HepG2 (cell line): ENCODE data around the gene RNF222. TPM values are rescaled to one million over a fixed set of nuclear protein-coding genes. Genes with fewer than 3 reads are reported as not detected.

Experiments used
- BCL6 ChIP-seq: IDR thresholded peaks from 2 replicates; pipeline ENCODE4 v1.6.1; 2016; ENCODE audit warnings: missing genetic modification reagents, missing compliant biosample characterization
- HNRNPK ChIP-seq: fragments of 200-400 bp; formaldehyde crosslinking; IDR thresholded peaks from 2 replicates; pipeline ENCODE4 v1.6.1; 2018; ENCODE audit warnings: low read length, low read depth, moderate library complexity, mild to moderate bottlenecking; ENCODE audit not compliant: poor library complexity, severe bottlenecking
- IRF2 ChIP-seq: IDR thresholded peaks from 2 replicates; pipeline ENCODE4 v1.6.1; 2018; ENCODE audit warnings: missing genetic modification reagents, missing compliant biosample characterization
- KLF6 ChIP-seq: IDR thresholded peaks from 2 replicates; pipeline ENCODE4 v1.8.0; 2016; ENCODE audit warnings: missing biosample characterization, missing genetic modification reagents
- MAFG ChIP-seq: sonication (generic); formaldehyde crosslinking; IDR thresholded peaks from 2 replicates; pipeline ENCODE4 v1.5.1; 2020; ENCODE audit warnings: mild to moderate bottlenecking, missing genetic modification reagents
- REXO4 ChIP-seq: sonication (generic); formaldehyde crosslinking; IDR thresholded peaks from 2 replicates; pipeline ENCODE4 v1.8.0; 2022; ENCODE audit warnings: missing genetic modification reagents, mild to moderate bottlenecking, borderline replicate concordance
- RFXAP ChIP-seq: sonication (generic); formaldehyde crosslinking; IDR thresholded peaks from 2 replicates; pipeline ENCODE4 v1.4.0; 2020; ENCODE audit warnings: missing genetic modification reagents, borderline replicate concordance
- SP4 ChIP-seq: sonication (generic); formaldehyde crosslinking; IDR thresholded peaks from 2 replicates; pipeline ENCODE4 v1.8.1; 2023; ENCODE audit warnings: mild to moderate bottlenecking, missing genetic modification reagents
- ZFP90 ChIP-seq: sonication (generic); formaldehyde crosslinking; IDR thresholded peaks from 2 replicates; pipeline ENCODE4 v1.8.0; 2022; ENCODE audit warnings: missing genetic modification reagents, mild to moderate bottlenecking, inconsistent platforms, borderline replicate concordance
- ZNF350 ChIP-seq: sonication (generic); formaldehyde crosslinking; IDR thresholded peaks from 2 replicates; pipeline ENCODE4 v1.4.0; 2020; ENCODE audit warnings: mild to moderate bottlenecking, low read depth, missing genetic modification reagents, borderline replicate concordance
- ZNF547 ChIP-seq: sonication (generic); formaldehyde crosslinking; IDR thresholded peaks from 2 replicates; pipeline ENCODE4 v1.5.1; 2020; ENCODE audit warnings: mild to moderate bottlenecking, missing genetic modification reagents
- ZNF749 ChIP-seq: sonication (generic); formaldehyde crosslinking; IDR thresholded peaks from 2 replicates; pipeline ENCODE4 v1.8.0; 2022; ENCODE audit warnings: mild to moderate bottlenecking, missing genetic modification reagents, moderate library complexity, borderline replicate concordance
- polyA plus RNA-seq, 8 experiments: library from polyadenylated mRNA; depleted of rRNA in 3 of 8; stranded (reverse) in 7 of 8; unstranded in 1 of 8; fragments of >200 nt; fragmentation: Illumina TruSeq in 4 of 8; extraction: Trizol in 4 of 8; gene quantifications; 2 replicates each; pipeline versions ENCODE4 v1.2.1 to v1.2.3, GENCODE V29; 2011 to 2016; ENCODE audit warnings: low read depth in 4 of 8, missing spikeins in 1 of 8, mixed read lengths in 1 of 8; ENCODE audit not compliant: insufficient read depth in 1 of 8
- total RNA-seq, 5 experiments: library from RNA; depleted of rRNA; stranded (reverse); fragments of >200 nt; fragmentation: Illumina TruSeq; extraction: Trizol; gene quantifications; 2 replicates each; pipeline ENCODE4 v1.2.3, GENCODE V29; 2016; ENCODE audit warnings: low read depth in 1 of 5
- TF ChIP-seq, protein P1 (sequence below), 2 experiments: fragments of 450-650 bp in 1 of 2; sonication (generic) in 1 of 2; formaldehyde crosslinking in 1 of 2; IDR thresholded peaks; 2 replicates each; pipeline versions ENCODE4 v1.6.1 to v1.8.0; 2016 to 2022; ENCODE audit warnings: antibody characterized with exemption in 1 of 2, mild to moderate bottlenecking in 1 of 2, missing genetic modification reagents in 1 of 2
- TF ChIP-seq, protein P2 (sequence below): sonication (generic); formaldehyde crosslinking; IDR thresholded peaks from 2 replicates; pipeline ENCODE4 v1.8.1; 2023; ENCODE audit warnings: missing genetic modification reagents, mild to moderate bottlenecking, borderline replicate concordance

Gene RNF222
- total and polyA plus RNA-seq, 2 of the 13 experiments (the other 11 are each of a cell fraction or from before 2014, with no cell fraction given) = not detected

DNA sequence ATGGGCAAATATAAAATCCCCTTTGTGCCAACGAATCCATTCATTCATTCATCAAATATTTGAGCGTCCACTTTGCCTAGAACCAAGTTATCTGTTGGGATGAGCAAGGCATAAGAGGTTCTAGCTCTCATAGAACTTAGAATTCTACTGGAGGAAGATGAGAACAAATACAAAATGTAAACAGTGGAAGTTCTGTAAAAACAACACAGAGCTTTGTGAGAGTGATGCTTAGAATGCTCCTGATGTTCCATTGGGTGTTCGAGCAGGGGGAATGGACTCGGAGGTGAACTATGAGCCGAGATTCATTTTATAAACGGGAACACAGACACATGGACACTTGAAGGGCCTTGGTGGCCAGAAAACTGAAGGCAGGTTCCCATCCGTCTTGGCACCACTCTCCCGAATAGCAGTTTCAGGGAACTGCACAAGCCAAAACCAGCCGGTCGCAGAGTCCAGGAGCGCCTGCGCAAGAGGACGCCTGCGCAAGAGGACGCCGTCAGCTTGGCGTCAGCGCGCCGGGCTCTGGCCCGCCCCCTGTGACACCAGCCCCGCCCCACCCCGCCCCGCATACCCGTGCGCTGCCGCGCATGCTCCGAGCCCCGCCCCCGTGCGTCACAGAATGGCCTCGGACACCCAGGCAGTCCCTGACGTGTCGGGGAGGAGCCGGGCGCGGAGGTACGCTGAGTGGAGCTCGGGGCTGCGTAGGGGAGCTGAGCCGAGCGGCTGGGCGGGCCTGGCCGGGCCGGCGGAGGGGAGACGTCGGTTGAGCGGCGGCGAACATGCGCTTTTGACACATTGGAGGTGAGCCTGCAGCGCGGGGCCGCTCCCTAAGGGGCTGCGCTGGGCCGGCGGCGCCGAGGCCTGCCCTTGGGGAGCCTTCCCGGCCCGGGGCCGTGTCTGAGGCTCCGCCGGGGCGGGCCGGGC, 37.9 kb upstream of the RNF222 start, which contains the start of gene NDEL1 (continued):
- TF ChIP-seq, protein P1, sequence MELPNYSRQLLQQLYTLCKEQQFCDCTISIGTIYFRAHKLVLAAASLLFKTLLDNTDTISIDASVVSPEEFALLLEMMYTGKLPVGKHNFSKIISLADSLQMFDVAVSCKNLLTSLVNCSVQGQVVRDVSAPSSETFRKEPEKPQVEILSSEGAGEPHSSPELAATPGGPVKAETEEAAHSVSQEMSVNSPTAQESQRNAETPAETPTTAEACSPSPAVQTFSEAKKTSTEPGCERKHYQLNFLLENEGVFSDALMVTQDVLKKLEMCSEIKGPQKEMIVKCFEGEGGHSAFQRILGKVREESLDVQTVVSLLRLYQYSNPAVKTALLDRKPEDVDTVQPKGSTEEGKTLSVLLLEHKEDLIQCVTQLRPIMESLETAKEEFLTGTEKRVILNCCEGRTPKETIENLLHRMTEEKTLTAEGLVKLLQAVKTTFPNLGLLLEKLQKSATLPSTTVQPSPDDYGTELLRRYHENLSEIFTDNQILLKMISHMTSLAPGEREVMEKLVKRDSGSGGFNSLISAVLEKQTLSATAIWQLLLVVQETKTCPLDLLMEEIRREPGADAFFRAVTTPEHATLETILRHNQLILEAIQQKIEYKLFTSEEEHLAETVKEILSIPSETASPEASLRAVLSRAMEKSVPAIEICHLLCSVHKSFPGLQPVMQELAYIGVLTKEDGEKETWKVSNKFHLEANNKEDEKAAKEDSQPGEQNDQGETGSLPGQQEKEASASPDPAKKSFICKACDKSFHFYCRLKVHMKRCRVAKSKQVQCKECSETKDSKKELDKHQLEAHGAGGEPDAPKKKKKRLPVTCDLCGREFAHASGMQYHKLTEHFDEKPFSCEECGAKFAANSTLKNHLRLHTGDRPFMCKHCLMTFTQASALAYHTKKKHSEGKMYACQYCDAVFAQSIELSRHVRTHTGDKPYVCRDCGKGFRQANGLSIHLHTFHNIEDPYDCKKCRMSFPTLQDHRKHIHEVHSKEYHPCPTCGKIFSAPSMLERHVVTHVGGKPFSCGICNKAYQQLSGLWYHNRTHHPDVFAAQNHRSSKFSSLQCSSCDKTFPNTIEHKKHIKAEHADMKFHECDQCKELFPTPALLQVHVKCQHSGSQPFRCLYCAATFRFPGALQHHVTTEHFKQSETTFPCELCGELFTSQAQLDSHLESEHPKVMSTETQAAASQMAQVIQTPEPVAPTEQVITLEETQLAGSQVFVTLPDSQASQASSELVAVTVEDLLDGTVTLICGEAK (IDR thresholded peaks at IDR 0.05) = no peak
- TF ChIP-seq, protein P1 (CRISPR knock-in tag; IDR thresholded peaks at IDR 0.05) = peak; percentile 15; the same call in 1 of the 2 replicates
- peak; percentile 49; the same call in 1 of the 2 replicates for TF ChIP-seq IRF2 (CRISPR knock-in tag)
- no peak; the same call in 1 of the 2 replicates for TF ChIP-seq BCL6 (CRISPR knock-in tag)
- TF ChIP-seq ZNF749 (CRISPR knock-in tag) = no peak; the same call in 1 of the 2 replicates
- TF ChIP-seq ZFP90 (CRISPR knock-in tag) = 0 out of 2 replicates have a peak, but pooled peaks have one; percentile 83
- no peak for TF ChIP-seq MAFG (CRISPR knock-in tag)
- TF ChIP-seq, protein P2, sequence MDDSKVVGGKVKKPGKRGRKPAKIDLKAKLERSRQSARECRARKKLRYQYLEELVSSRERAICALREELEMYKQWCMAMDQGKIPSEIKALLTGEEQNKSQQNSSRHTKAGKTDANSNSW = 0 out of 2 replicates have a peak, but pooled peaks have one; percentile 33
- TF ChIP-seq ZNF547 (CRISPR knock-in tag) = peak; percentile 82
- TF ChIP-seq HNRNPK = peak; percentile 24
- peak; percentile 48; the same call in 1 of the 2 replicates for TF ChIP-seq ZNF350 (CRISPR knock-in tag)
- TF ChIP-seq REXO4 = 0 out of 2 replicates have a peak, but pooled peaks have one; percentile 6
- peak; percentile 86; the same call in 1 of the 2 replicates for TF ChIP-seq RFXAP
- TF ChIP-seq KLF6 (CRISPR knock-in tag) = peak; percentile 62; the same call in 1 of the 2 replicates
- peak; percentile 63; the same call in 1 of the 2 replicates for TF ChIP-seq SP4 (CRISPR knock-in tag)
